Hepatocyte (in vitro differentiated cells): ENCODE results near the gene SBF1. TPM values are rescaled to one million over a fixed set of nuclear protein-coding genes. Genes with fewer than 3 reads are reported as not detected.

Experiments used
- DNase-seq: peaks from one replicate; pipeline ENCODE4 v3.0.0-alpha.2; 2016; ENCODE audit warnings: low spot score
- H2AFZ ChIP-seq: fragments of 200-600 bp; sonication (generic); 2 replicates; pipeline ENCODE4 v1.6.0; 2016; ENCODE audit warnings: antibody characterized with exemption, mild to moderate bottlenecking
- H3K27ac ChIP-seq: fragments of 200-600 bp; sonication (generic); 2 replicates; pipeline ENCODE4 v1.5.1; 2016; ENCODE audit warnings: mild to moderate bottlenecking
- H3K27me3 ChIP-seq: fragments of 200-600 bp; sonication (generic); 2 replicates; pipeline ENCODE4 v1.6.1; 2016
- H3K36me3 ChIP-seq: fragments of 200-600 bp; sonication (generic); replicated peaks from 2 replicates; pipeline ENCODE4 v1.5.1; 2016; ENCODE audit warnings: low read depth; ENCODE audit not compliant: insufficient read depth
- H3K4me1 ChIP-seq: fragments of 200-600 bp; sonication (generic); 2 replicates; pipeline ENCODE4 v1.5.1; 2016; ENCODE audit warnings: mild to moderate bottlenecking, moderate library complexity; ENCODE audit not compliant: insufficient read depth
- H3K4me2 ChIP-seq: fragments of 200-600 bp; sonication (generic); 2 replicates; pipeline ENCODE4 v1.6.0; 2016
- H3K4me3 ChIP-seq: fragments of 200-600 bp; sonication (generic); 2 replicates; pipeline ENCODE4 v1.5.1; 2016; ENCODE audit warnings: mild to moderate bottlenecking
- H3K79me2 ChIP-seq: fragments of 200-600 bp; sonication (generic); 2 replicates; pipeline ENCODE4 v1.6.0; 2017; ENCODE audit warnings: mild to moderate bottlenecking
- H3K9me2 ChIP-seq: fragments of 200-600 bp; sonication (generic); replicated peaks from 2 replicates; pipeline ENCODE4 v1.6.0; 2017; ENCODE audit warnings: mild to moderate bottlenecking; ENCODE audit not compliant: insufficient read depth
- H3K9me3 ChIP-seq: fragments of 200-600 bp; sonication (generic); 2 replicates; pipeline ENCODE4 v1.5.1; 2016; ENCODE audit warnings: low read depth, mild to moderate bottlenecking
- H4K20me1 ChIP-seq: fragments of 200-600 bp; sonication (generic); 2 replicates; pipeline ENCODE4 v1.6.0; 2016; ENCODE audit warnings: mild to moderate bottlenecking; ENCODE audit not compliant: insufficient read depth, poor library complexity, severe bottlenecking
- CTCF ChIP-seq: fragments of 200-600 bp; sonication (generic); IDR thresholded peaks from 2 replicates; pipeline ENCODE4 v1.5.1; 2016; ENCODE audit warnings: antibody characterized with exemption, mild to moderate bottlenecking; ENCODE audit not compliant: poor library complexity
- EZH2 ChIP-seq: fragments of 200-600 bp; sonication (generic); IDR thresholded peaks from 2 replicates; pipeline ENCODE4 v1.6.1; 2016; ENCODE audit warnings: antibody characterized with exemption, mild to moderate bottlenecking, borderline replicate concordance
- EZH2phosphoT487 ChIP-seq: fragments of 200-600 bp; sonication (generic); IDR thresholded peaks from one replicate; pipeline ENCODE4 v1.6.1; 2018; ENCODE audit warnings: antibody characterized with exemption, mild to moderate bottlenecking, low read depth, moderate library complexity; ENCODE audit not compliant: unreplicated experiment, severe bottlenecking
- WGBS: methylation state at CpG from one replicate; pipeline ENCODE4 v1.1.6; 2016; ENCODE audit warnings: low lambda C conversion rate; ENCODE audit errors: missing lambda C conversion rate; 5-methylcytosine and 5-hydroxymethylcytosine counted together
- polyA plus RNA-seq: library from polyadenylated mRNA; unstranded; fragments of >200 nt; fragmentation: Nextera tagmentation; extraction: Ambion mirVana; gene quantifications from 2 replicates; pipeline ENCODE4 v1.2.1, GENCODE V29; 2016
- total RNA-seq: library from RNA; depleted of rRNA; stranded (reverse); fragments of >200 nt; gene quantifications from 2 replicates; pipeline ENCODE4 v1.2.3, GENCODE V29; 2014

SBF1 gene
- total and polyA plus RNA-seq, 2 experiments from 2014 or later = 34.5 to 49.5 TPM

DNA sequence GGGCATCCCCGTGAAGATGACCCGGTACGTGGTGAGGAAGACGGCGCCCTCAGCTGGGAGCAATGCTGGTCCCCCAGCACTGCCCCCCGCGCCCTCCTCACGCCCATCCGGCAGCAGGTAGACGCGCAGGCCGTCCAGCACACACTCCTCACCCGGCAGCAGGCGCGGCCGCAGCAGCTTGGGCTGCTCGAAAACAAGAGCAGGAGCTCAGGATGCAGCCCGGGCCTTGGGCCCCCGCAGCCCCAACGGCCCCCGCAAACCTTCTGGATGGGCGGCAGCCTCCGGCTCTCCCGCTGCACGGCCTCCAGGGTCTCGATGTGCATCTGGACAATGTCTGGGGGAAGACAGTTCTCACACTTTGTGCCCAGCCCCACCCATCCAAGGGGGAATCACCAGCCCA is 13.3 kb downstream of the SBF1 start:
- H3K36me3 ChIP-seq = no peaks in the 10 kb centered on the region
- H4K20me1 ChIP-seq = no peaks in the 10 kb centered on the region
- no peak overlapping the region for H3K4me2 ChIP-seq
- H3K9me2 ChIP-seq = no peaks in the 10 kb centered on the region
- H3K9me3 ChIP-seq = no peaks in the 10 kb centered on the region
- no peaks in the 10 kb centered on the region for H3K79me2 ChIP-seq
- 96% methylated on average over 17 of the region's 26 CpGs for WGBS
- H3K27me3 ChIP-seq = no peaks in the 10 kb centered on the region
- no peak for DNase-seq
- no peak overlapping the region for H3K4me3 ChIP-seq
- H3K4me1 ChIP-seq = no peaks in the 10 kb centered on the region
- no peak overlapping the region for H3K27ac ChIP-seq
- TF ChIP-seq CTCF = no peak
- TF ChIP-seq EZH2 = no peak
- TF ChIP-seq EZH2phosphoT487 = no peak
- no peak overlapping the region for H2AFZ ChIP-seq

DNA sequence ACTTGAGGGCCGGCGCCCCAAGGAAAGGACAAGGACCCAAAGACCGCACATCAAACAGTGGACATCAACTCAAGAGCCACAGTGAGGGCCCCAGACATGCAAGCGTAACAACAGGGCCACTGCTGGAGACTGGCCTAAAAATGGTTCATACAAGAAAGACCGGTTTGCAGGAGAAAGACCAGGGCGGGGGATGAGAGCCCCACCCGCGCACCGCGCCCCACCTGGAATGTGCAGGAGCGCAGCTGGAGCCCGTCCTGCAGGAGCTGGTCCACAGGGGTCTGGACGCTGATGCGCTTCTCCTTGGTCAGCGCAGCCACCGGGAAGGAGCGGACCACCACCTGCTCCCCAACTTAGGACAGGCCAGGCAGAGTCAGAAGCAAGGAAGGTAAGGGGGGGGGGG is 13.9 kb downstream of the SBF1 start:
- Histone ChIP-seq H3K27me3 (no peaks in the 10 kb centered on the region), H3K9me2 (no peaks in the 10 kb centered on the region), H3K36me3 (no peaks in the 10 kb centered on the region), H3K27ac (no peak overlapping the region), H3K9me3 (no peaks in the 10 kb centered on the region), H4K20me1 (no peaks in the 10 kb centered on the region), H3K4me1 (no peaks in the 10 kb centered on the region), H3K4me3 (no peak overlapping the region), H3K4me2 (no peak overlapping the region), H3K79me2 (no peaks in the 10 kb centered on the region), H2AFZ (no peak overlapping the region)
- no peak for DNase-seq
- TF ChIP-seq EZH2phosphoT487 (no peak), CTCF (no peak), EZH2 (no peak)
- WGBS = 96% methylated on average over 17 of the region's 17 CpGs

DNA sequence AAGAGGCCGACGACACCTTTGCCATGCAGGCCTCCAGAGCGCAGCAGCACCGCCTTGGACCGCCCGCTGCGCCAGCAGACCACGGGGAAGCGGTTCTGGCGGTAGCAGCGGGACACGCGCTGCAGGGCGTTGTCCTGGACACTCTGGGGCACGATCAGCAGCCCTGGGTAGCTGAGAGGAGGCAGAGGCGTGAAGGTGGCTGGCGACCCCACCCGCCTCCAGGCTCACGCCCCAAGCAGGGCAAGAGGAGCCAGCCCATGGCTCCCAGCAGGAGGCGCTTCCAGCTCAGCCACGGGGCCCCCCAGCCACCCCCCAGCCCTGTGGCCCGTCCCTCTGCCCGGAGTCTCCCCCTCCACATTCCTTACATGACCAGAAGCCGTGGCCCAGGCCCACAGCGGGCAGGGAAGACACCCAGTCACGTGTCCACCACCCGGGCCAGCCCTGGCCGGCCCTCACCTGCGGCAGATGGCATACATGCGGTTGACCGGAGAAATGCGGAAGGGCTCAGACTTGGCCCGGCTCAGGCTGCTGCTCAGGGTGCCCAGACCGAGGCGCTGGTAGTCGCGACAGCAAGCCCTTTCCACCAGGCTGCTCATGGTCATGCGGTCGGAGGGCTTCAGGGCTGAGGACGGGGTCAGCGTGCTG is 15.2 kb downstream of the SBF1 start:
- TF ChIP-seq EZH2 (no peak), CTCF (no peak), EZH2phosphoT487 (no peak)
- H3K36me3 ChIP-seq = no peaks in the 10 kb centered on the region
- H2AFZ ChIP-seq = no peak overlapping the region

GRCh38 chr22:50459016-50459415 is 15.8 kb downstream of the SBF1 start:
- H3K9me2 ChIP-seq = no peaks in the 10 kb centered on the region
- H2AFZ ChIP-seq = no peak overlapping the region
- H3K9me3 ChIP-seq = no peaks in the 10 kb centered on the region
- TF ChIP-seq CTCF (no peak), EZH2 (no peak), EZH2phosphoT487 (no peak)
- WGBS = 98% methylated on average over 19 of the region's 22 CpGs
- no peaks in the 10 kb centered on the region for H3K4me1 ChIP-seq
- no peaks in the 10 kb centered on the region for H3K27me3 ChIP-seq
- H3K27ac ChIP-seq = no peak overlapping the region
- no peaks in the 10 kb centered on the region for H3K79me2 ChIP-seq
- no peaks in the 10 kb centered on the region for H4K20me1 ChIP-seq
- DNase-seq = no peak
- H3K4me2 ChIP-seq = no peak overlapping the region
- no peak overlapping the region for H3K4me3 ChIP-seq
- H3K36me3 ChIP-seq = no peaks in the 10 kb centered on the region

More for the DNA sequence above, 15.2 kb downstream of the SBF1 start:
- DNase-seq = no peak
- Histone ChIP-seq H3K4me1 (no peaks in the 10 kb centered on the region), H3K4me2 (no peak overlapping the region), H3K4me3 (no peak overlapping the region), H3K27me3 (no peaks in the 10 kb centered on the region), H3K9me2 (no peaks in the 10 kb centered on the region), H3K9me3 (no peaks in the 10 kb centered on the region), H4K20me1 (no peaks in the 10 kb centered on the region), H3K27ac (no peak overlapping the region), H3K79me2 (no peaks in the 10 kb centered on the region)
- WGBS = 97% methylated on average over 37 of the region's 41 CpGs
